GM23338 (cell line): ENCODE results near the gene TPSAB1. TPM values are rescaled to one million over a fixed set of nuclear protein-coding genes. Genes with fewer than 3 reads are reported as not detected.
"Not testable (repeated sequence)": the region's sequence is repeated elsewhere in the genome, so short reads cannot be mapped to it uniquely, and the experiment has no call there.

Experiments
- ATAC-seq: fragments of 200-7000 bp; cut with Tn5 transposase; 3 replicates; pipeline ENCODE4 v1.9.1; 2020
- DNase-seq: peaks from one replicate; pipeline ENCODE4 v3.0.0-alpha.2; 2015; ENCODE audit warnings: low spot score
- H2AFZ ChIP-seq: fragments of 200-600 bp; sonication (generic); 2 replicates; pipeline ENCODE4 v1.8.0; 2016; ENCODE audit warnings: antibody characterized with exemption, mild to moderate bottlenecking, moderate library complexity
- H3F3A ChIP-seq: fragments of 200-600 bp; sonication (generic); replicated peaks from 2 replicates; pipeline ENCODE4 v1.8.0; 2017; ENCODE audit warnings: antibody characterized with exemption, mixed run types, low read depth
- H3K27ac ChIP-seq: fragments of 200-600 bp; sonication (generic); 2 replicates; pipeline ENCODE4 v1.6.1; 2016; ENCODE audit warnings: low read depth
- H3K27me3 ChIP-seq: fragments of 200-600 bp; sonication (generic); 2 replicates; pipeline ENCODE4 v1.8.0; 2016; ENCODE audit warnings: mild to moderate bottlenecking, mixed run types, moderate library complexity; ENCODE audit not compliant: insufficient read depth
- H3K36me3 ChIP-seq: fragments of 200-600 bp; sonication (generic); 2 replicates; pipeline ENCODE4 v1.8.0; 2016; ENCODE audit warnings: mild to moderate bottlenecking; ENCODE audit not compliant: insufficient read depth
- H3K4me1 ChIP-seq: fragments of 200-600 bp; sonication (generic); 2 replicates; pipeline ENCODE4 v1.8.0; 2016; ENCODE audit warnings: mild to moderate bottlenecking, moderate library complexity; ENCODE audit not compliant: insufficient read depth
- H3K4me2 ChIP-seq: fragments of 200-600 bp; sonication (generic); 2 replicates; pipeline ENCODE4 v1.7.1; 2017; ENCODE audit warnings: mixed run types
- H3K4me3 ChIP-seq: fragments of 200-600 bp; sonication (generic); 2 replicates; pipeline ENCODE4 v1.6.1; 2016; ENCODE audit warnings: mixed run types
- H3K79me2 ChIP-seq: fragments of 200-600 bp; sonication (generic); replicated peaks from 2 replicates; pipeline ENCODE4 v1.8.0; 2017; ENCODE audit warnings: mild to moderate bottlenecking; ENCODE audit not compliant: insufficient read depth
- H3K9me2 ChIP-seq: fragments of 200-600 bp; sonication (generic); 2 replicates; pipeline ENCODE4 v1.8.0; 2017; ENCODE audit not compliant: insufficient read depth
- H4K20me1 ChIP-seq: fragments of 200-600 bp; sonication (generic); replicated peaks from 2 replicates; pipeline ENCODE4 v1.8.0; 2017; ENCODE audit warnings: mild to moderate bottlenecking; ENCODE audit not compliant: insufficient read depth
- H3K27ac Mint-ChIP-seq: 2 replicates; pipeline ENCODE4 v1.8.0; 2020; ENCODE audit warnings: inconsistent platforms, mild to moderate bottlenecking, moderate library complexity, mixed read lengths
- H3K27me3 Mint-ChIP-seq: 3 replicates; pipeline ENCODE4 v1.8.0; 2022; ENCODE audit warnings: low read depth, mild to moderate bottlenecking, moderate library complexity, mixed read lengths, inconsistent platforms; ENCODE audit not compliant: insufficient read depth, poor library complexity
- H3K36me3 Mint-ChIP-seq: 3 replicates; pipeline ENCODE4 v1.8.0; 2021; ENCODE audit warnings: low read depth, mild to moderate bottlenecking, inconsistent platforms, moderate library complexity, mixed read lengths
- H3K4me1 Mint-ChIP-seq: 3 replicates; pipeline ENCODE4 v1.8.0; 2020; ENCODE audit warnings: mild to moderate bottlenecking, inconsistent platforms, mixed read lengths
- H3K4me3 Mint-ChIP-seq: 3 replicates; pipeline ENCODE4 v1.8.0; 2021; ENCODE audit warnings: moderate library complexity, mild to moderate bottlenecking, inconsistent platforms, mixed read lengths
- H3K9me3 Mint-ChIP-seq: 3 replicates; pipeline ENCODE4 v1.8.0; 2020; ENCODE audit warnings: moderate library complexity, mild to moderate bottlenecking, inconsistent platforms, mixed read lengths
- CREB1 ChIP-seq: fragments of 250-450 bp; sonication (Bioruptor Pico); IDR thresholded peaks from 2 replicates; pipeline ENCODE4 v1.5.0; 2020; ENCODE audit warnings: low read depth, mild to moderate bottlenecking, moderate library complexity
- EZH2 ChIP-seq: fragments of 200-600 bp; sonication (generic); IDR thresholded peaks from one replicate; pipeline ENCODE4 v1.8.0; 2017; ENCODE audit warnings: antibody characterized with exemption, mild to moderate bottlenecking, low read depth; ENCODE audit not compliant: unreplicated experiment
- EZH2phosphoT487 ChIP-seq: fragments of 200-600 bp; sonication (generic); IDR thresholded peaks from one replicate; pipeline ENCODE4 v1.8.1; 2018; ENCODE audit warnings: antibody characterized with exemption; ENCODE audit not compliant: unreplicated experiment
- JUNB ChIP-seq: IDR thresholded peaks from one replicate; pipeline ENCODE4 v1.6.1; 2016; ENCODE audit warnings: antibody characterized with exemption; ENCODE audit not compliant: unreplicated experiment
- NANOG ChIP-seq: IDR thresholded peaks from 2 replicates; pipeline ENCODE4 v1.6.1; 2016; ENCODE audit warnings: antibody characterized with exemption, borderline replicate concordance
- STAT1 ChIP-seq: IDR thresholded peaks from one replicate; pipeline ENCODE4 v1.6.1; 2016; ENCODE audit warnings: antibody characterized with exemption; ENCODE audit not compliant: unreplicated experiment
- ZNF331 ChIP-seq: fragments of 250-450 bp; sonication (Bioruptor Pico); IDR thresholded peaks from 2 replicates; pipeline ENCODE4 v1.5.0; 2020; ENCODE audit warnings: low read depth, mild to moderate bottlenecking, moderate library complexity
- polyA plus RNA-seq: library from polyadenylated mRNA; unstranded; fragments of >200 nt; fragmentation: Nextera tagmentation; extraction: Ambion mirVana; gene quantifications from 2 replicates; pipeline ENCODE4 v1.2.1, GENCODE V29; 2016
- total RNA-seq: library from RNA; depleted of rRNA; stranded (reverse); fragments of >200 nt; shearing (Covaris generic); gene quantifications from 2 replicates; pipeline ENCODE4 v1.2.3, GENCODE V29; 2014
- TF ChIP-seq, protein P1 (sequence below): IDR thresholded peaks from one replicate; pipeline ENCODE4 v1.6.1; 2018; ENCODE audit warnings: antibody characterized with exemption; ENCODE audit not compliant: unreplicated experiment

Gene TPSAB1
- total and polyA plus RNA-seq, 2 experiments from 2014 or later, result not detected

DNA sequence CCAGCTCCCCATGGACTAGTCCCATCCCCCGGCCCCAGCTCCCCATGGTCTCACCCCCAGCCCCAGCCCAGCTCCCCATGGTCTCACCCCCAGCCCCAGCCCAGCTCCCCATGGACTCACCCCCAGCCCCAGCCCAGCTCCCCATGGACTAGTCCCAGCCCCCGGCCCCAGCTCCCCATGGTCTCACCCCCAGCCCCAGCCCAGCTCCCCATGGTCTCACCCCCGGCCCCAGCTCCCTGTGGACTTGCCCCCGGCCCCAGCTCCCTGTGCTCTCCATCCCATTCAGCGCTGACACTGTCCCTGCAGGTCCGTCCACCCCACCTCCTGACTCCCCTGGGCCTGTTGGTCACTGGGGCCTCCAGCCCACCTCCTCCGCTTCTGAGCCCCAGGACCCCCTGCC is 9.2 kb upstream of the TPSAB1 start:
- H3K27ac ChIP-seq, H3K4me1 Mint-ChIP-seq, H3K9me3 Mint-ChIP-seq, H3K4me2 ChIP-seq, H3K36me3 ChIP-seq, H3K9me2 ChIP-seq, H4K20me1 ChIP-seq, H3K27me3 ChIP-seq, H3K36me3 Mint-ChIP-seq, H2AFZ ChIP-seq, H3K4me1 ChIP-seq, DNase-seq, H3K4me3 Mint-ChIP-seq, H3K4me3 ChIP-seq, ATAC-seq, H3K79me2 ChIP-seq, H3K27me3 Mint-ChIP-seq, H3F3A ChIP-seq, H3K27ac Mint-ChIP-seq: not testable (repeated sequence)

DNA sequence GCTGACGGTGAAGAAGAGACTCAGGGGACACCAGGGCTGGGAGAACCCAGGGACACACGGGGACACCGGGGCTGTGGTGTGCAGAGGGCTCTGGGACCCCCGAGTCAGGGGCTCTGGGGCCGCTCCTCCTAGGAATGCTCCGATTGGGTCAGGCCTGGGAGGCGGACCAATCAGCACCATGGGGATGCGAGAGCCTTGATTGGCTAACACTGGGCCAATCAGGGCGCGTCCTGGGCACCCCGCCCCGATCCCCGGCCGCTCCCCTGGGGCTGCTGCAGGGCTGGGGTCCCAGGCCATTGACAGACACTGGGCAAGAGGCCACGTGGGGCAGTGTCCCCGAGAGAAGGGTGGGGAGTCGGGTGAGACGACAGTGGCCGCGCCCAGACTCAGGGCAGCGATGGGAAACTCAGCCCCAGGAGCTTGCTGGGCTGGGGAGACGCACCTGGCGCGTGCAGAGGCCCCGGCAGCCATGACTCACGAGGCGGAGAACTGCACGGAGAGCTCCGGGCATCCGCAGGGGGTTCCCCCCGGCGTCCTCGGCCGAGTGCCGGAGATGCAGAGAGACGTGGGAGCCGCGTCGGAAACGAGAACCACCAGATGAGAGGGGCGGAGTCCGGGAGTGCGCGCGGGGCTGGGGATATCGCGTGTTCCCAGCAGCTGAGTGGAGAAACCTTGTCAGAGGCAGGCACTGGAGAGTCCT is 8.3 kb upstream of the TPSAB1 start:
- H3K36me3 ChIP-seq, H3K27me3 ChIP-seq, H3K4me1 Mint-ChIP-seq, H3K79me2 ChIP-seq, DNase-seq, H3K4me2 ChIP-seq, H3K9me3 Mint-ChIP-seq, H3K4me3 ChIP-seq, H3K36me3 Mint-ChIP-seq, H2AFZ ChIP-seq, H3K4me1 ChIP-seq, H3F3A ChIP-seq, H3K4me3 Mint-ChIP-seq, H4K20me1 ChIP-seq, H3K9me2 ChIP-seq, H3K27ac Mint-ChIP-seq, H3K27ac ChIP-seq, H3K27me3 Mint-ChIP-seq: not testable (repeated sequence)
- ATAC-seq, result peak; percentile 87

DNA sequence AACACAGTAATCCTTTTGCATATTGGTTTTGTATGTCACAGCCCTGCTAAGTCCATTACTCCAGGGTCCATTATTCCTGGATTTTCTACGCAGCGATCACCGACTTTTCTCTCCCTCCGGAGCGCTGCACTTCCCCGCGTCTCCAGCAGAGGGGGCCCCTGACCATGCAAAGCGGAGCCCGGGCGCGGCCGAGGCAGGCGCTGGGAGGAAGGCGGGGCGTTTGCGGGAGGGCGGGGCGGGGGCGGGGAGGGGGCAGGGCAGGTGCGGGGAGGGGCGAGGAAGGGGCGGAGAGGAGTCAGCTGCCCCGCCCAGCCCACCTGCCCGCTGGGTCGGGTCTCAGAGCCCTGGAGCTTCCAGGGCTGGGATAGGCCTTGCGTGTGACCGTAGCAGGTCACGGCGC is 3.8 kb upstream of the TPSAB1 start:
- H3K27ac ChIP-seq, result not testable (repeated sequence)

DNA sequence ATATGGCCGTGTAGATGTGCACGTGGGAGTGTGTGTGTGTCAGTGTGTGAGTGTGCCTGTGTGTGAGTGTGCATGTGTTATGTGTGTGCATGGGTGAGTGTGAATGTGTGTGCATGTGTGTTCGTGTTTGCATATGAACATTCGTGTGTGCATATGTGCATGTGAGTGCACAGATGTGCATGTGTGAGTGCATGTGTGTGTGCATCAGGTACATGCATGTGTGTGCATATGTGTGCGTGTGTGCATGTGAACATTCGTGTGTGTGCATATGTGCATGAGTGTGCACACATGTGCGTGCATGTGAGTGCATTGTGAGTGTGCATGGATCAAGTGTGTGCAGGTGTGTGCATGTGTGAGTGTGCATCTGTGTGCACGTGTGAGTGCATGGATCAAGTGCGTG is 2.5 kb upstream of the TPSAB1 start:
- Mint-ChIP-seq H3K27ac (no peak overlapping the region), H3K27me3 (peaks cover 2% of the 10 kb centered on the region), H3K4me3 (no peak overlapping the region), H3K4me1 (peaks cover 7% of the 10 kb centered on the region), H3K9me3 (peaks cover 4% of the 10 kb centered on the region; the same call in 2 of the 3 replicates), H3K36me3 (peaks cover 3% of the 10 kb centered on the region; the same call in 1 of the 3 replicates)
- Histone ChIP-seq H3K9me2 (no peaks in the 10 kb centered on the region), H2AFZ (no peak overlapping the region), H3K79me2 (no peaks in the 10 kb centered on the region), H4K20me1 (no peaks in the 10 kb centered on the region), H3K4me1 (no peaks in the 10 kb centered on the region), H3K4me2 (no peak overlapping the region), H3K36me3 (no peaks in the 10 kb centered on the region), H3F3A (no peaks in the 10 kb centered on the region), H3K4me3 (no peak overlapping the region), H3K27me3 (no peaks in the 10 kb centered on the region), H3K27ac (no peak overlapping the region)
- no peak for DNase-seq
- no peak for ATAC-seq
- TF ChIP-seq NANOG, result no peak
- TF ChIP-seq STAT1, result no peak
- TF ChIP-seq, protein P1, sequence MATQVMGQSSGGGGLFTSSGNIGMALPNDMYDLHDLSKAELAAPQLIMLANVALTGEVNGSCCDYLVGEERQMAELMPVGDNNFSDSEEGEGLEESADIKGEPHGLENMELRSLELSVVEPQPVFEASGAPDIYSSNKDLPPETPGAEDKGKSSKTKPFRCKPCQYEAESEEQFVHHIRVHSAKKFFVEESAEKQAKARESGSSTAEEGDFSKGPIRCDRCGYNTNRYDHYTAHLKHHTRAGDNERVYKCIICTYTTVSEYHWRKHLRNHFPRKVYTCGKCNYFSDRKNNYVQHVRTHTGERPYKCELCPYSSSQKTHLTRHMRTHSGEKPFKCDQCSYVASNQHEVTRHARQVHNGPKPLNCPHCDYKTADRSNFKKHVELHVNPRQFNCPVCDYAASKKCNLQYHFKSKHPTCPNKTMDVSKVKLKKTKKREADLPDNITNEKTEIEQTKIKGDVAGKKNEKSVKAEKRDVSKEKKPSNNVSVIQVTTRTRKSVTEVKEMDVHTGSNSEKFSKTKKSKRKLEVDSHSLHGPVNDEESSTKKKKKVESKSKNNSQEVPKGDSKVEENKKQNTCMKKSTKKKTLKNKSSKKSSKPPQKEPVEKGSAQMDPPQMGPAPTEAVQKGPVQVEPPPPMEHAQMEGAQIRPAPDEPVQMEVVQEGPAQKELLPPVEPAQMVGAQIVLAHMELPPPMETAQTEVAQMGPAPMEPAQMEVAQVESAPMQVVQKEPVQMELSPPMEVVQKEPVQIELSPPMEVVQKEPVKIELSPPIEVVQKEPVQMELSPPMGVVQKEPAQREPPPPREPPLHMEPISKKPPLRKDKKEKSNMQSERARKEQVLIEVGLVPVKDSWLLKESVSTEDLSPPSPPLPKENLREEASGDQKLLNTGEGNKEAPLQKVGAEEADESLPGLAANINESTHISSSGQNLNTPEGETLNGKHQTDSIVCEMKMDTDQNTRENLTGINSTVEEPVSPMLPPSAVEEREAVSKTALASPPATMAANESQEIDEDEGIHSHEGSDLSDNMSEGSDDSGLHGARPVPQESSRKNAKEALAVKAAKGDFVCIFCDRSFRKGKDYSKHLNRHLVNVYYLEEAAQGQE, result no peak
- TF ChIP-seq ZNF331 (CRISPR knock-in tag), result no peak
- TF ChIP-seq EZH2phosphoT487, result no peak
- no peak for TF ChIP-seq JUNB
- no peak for TF ChIP-seq EZH2
- TF ChIP-seq CREB1, result no peak

More for the DNA sequence above, 3.8 kb upstream of the TPSAB1 start:
- not testable (repeated sequence) for H3K27me3 Mint-ChIP-seq, H3K79me2 ChIP-seq, H3F3A ChIP-seq, H3K4me3 ChIP-seq, H3K4me3 Mint-ChIP-seq, H3K9me2 ChIP-seq, H4K20me1 ChIP-seq, H3K36me3 ChIP-seq, H3K36me3 Mint-ChIP-seq, H3K27me3 ChIP-seq, H3K4me1 Mint-ChIP-seq, H3K9me3 Mint-ChIP-seq, H3K27ac Mint-ChIP-seq, DNase-seq, H2AFZ ChIP-seq, H3K4me1 ChIP-seq, H3K4me2 ChIP-seq
- peak; percentile 37 for ATAC-seq
